ENCODE results near the gene SEC61B. TPM values are rescaled to one million over a fixed set of nuclear protein-coding genes. Genes with fewer than 3 reads are reported as not detected.
"Not testable (repeated sequence)": the region's sequence is repeated elsewhere in the genome, so short reads cannot be mapped to it uniquely, and the experiment has no call there.

The SEC61B gene
- total and polyA plus RNA-seq, 10 of the 15 experiments (the other 5 are each of a cell fraction or from before 2014, with no cell fraction given), result 108 to 747 (median 301) TPM

DNA sequence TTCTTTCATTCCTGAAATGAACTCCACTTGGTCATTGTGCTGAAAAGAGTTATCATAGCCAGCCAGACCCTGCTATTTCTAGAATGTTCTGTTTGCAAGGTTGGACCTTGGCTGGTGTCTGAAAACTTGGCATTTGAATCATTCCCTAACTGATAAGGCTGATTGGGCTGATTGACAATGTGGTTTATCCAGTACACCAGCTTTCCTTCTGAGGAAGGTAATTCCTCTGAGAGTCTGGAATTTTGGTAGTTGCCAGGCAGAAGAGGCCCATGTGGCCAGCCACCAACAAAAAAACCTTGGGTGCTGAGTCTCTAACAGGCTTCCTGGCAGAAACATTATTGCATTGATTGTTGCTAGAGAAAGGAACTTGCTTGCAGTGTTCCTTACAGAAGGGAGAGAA lies 15.3 kb downstream of the SEC61B start:
- CTCF ChIA-PET, result interaction anchor here (1.3 to 2.4 kb wide), 2 partner anchors 8 to 587 kb away, joined by 3 to 8 read pairs; no protein-coding TSS in a partner anchor
- SMC1A ChIA-PET (ENCODE audit: uncharacterized antibody, unreplicated experiment), result interaction anchor here (1.1 to 9.0 kb wide), 6 partner anchors 9 to 73 kb away, joined by 3 to 143 read pairs (median 6); no protein-coding TSS in a partner anchor
- H3K4me3 ChIP-seq, result no peak overlapping the region; the same call in 1 of the 2 replicates
- no peaks in the 10 kb centered on the region for H4K20me1 ChIP-seq (ENCODE audit: control insufficient read depth, insufficient read depth)
- no peak for TF ChIP-seq SREBF1 (IDR thresholded peaks at IDR 0.05; ENCODE audit: low read length)
- TF ChIP-seq GATAD2B (conservative IDR thresholded peaks at IDR 0.05; ENCODE audit: low read depth), result 0 out of 2 replicates have a peak, but pooled peaks have one; percentile 8
- TF ChIP-seq HCFC1 (IDR thresholded peaks at IDR 0.05; ENCODE audit: low read length), result no peak
- H3K36me3 ChIP-seq (ENCODE audit: control insufficient read depth in 2 of 2, insufficient read depth in 2 of 2, low read length in 1 of 2), result peaks cover 0 to 3% of the 10 kb centered on the region in 2 experiments; a peak in 2 of 4 replicates
- no TSS peak for BruUV-seq (replicated peaks)
- no peaks in the 10 kb centered on the region for H3K27me3 ChIP-seq (replicated peaks in 1 of 2; ENCODE audit: control insufficient read depth in 2 of 2, insufficient read depth in 2 of 2, low read length in 1 of 2)
- no peak for ATAC-seq
- RAD21 ChIA-PET (ENCODE audit: unreplicated experiment), result interaction anchor here (6.4 to 7.5 kb wide), 2 partner anchors 9 to 16 kb away, joined by 50 to 87 read pairs; no protein-coding TSS in a partner anchor
- DNase-seq (ENCODE audit: low read depth, low spot score), result no peak
- in situ Hi-C loops (cut with MboI), result no loop called here
- no peaks in the 10 kb centered on the region; the same call in 1 of the 2 replicates for H3K79me2 ChIP-seq (ENCODE audit: control insufficient read depth, insufficient read depth, low read length)
- FAIRE-seq, result no peak
- H3K9me3 ChIP-seq (replicated peaks; ENCODE audit: control insufficient read depth, insufficient read depth, low read length), result peaks cover 7% of the 10 kb centered on the region; the same call in 2 of the 3 replicates
- peak overlapping the region; percentile 93 for H3K4me2 ChIP-seq (ENCODE audit: control insufficient read depth, insufficient read depth)
- H3K4me1 ChIP-seq (ENCODE audit: control insufficient read depth, insufficient read depth, low read length), result peaks cover 43% of the 10 kb centered on the region
- H3K9ac ChIP-seq (ENCODE audit: control insufficient read depth, insufficient read depth, low read length), result peak overlapping the region; percentile 10; the same call in 1 of the 2 replicates
- intact Hi-C loops (cut with micrococcal nuclease; ENCODE audit: unreplicated experiment), result loop anchor here (5.0 kb wide), 1 partner anchor 55 kb away; no protein-coding TSS in a partner anchor
- no peak overlapping the region for H2AFZ ChIP-seq (ENCODE audit: control insufficient read depth, low read depth, low read length)
- POLR2A ChIA-PET, result interaction anchor here (0.8 to 2.5 kb wide), 2 partner anchors 8 to 15 kb away, joined by 3 to 7 read pairs; no protein-coding TSS in a partner anchor
- peak overlapping the region; percentile 94 for H3K27ac ChIP-seq (ENCODE audit: control insufficient read depth, insufficient read depth)

GRCh38 chr9:99237849-99238248 lies 15.8 kb downstream of the SEC61B start:
- RAD21 ChIA-PET (ENCODE audit: unreplicated experiment), result interaction anchor here (2.1 to 7.5 kb wide), 2 partner anchors 9 to 27 kb away, joined by 5 to 87 read pairs; no protein-coding TSS in a partner anchor
- CTCF ChIA-PET, result interaction anchor here (1.0 kb wide), 1 partner anchor 16 kb away, joined by 3 read pairs; no protein-coding TSS in a partner anchor
- H3K9me3 ChIP-seq (replicated peaks; ENCODE audit: control insufficient read depth, insufficient read depth, low read length); DNase-seq (ENCODE audit: low read depth, low spot score); H3K4me2 ChIP-seq (ENCODE audit: control insufficient read depth, insufficient read depth); FAIRE-seq; H3K79me2 ChIP-seq (ENCODE audit: control insufficient read depth, insufficient read depth, low read length); in situ Hi-C loops (cut with MboI); H2AFZ ChIP-seq (ENCODE audit: control insufficient read depth, low read depth, low read length); H3K4me3 ChIP-seq; ATAC-seq; H3K9ac ChIP-seq (ENCODE audit: control insufficient read depth, insufficient read depth, low read length); BruUV-seq (replicated peaks); H3K27me3 ChIP-seq (replicated peaks in 1 of 2; ENCODE audit: control insufficient read depth in 2 of 2, insufficient read depth in 2 of 2, low read length in 1 of 2); H3K36me3 ChIP-seq (ENCODE audit: control insufficient read depth in 2 of 2, insufficient read depth in 2 of 2, low read length in 1 of 2); H4K20me1 ChIP-seq (ENCODE audit: control insufficient read depth, insufficient read depth): not testable (repeated sequence)
- SMC1A ChIA-PET (ENCODE audit: uncharacterized antibody, unreplicated experiment), result interaction anchor here (0.9 to 9.0 kb wide), 4 partner anchors 9 to 36 kb away, joined by 4 to 143 read pairs (median 10); no protein-coding TSS in a partner anchor
- intact Hi-C loops (cut with micrococcal nuclease; ENCODE audit: unreplicated experiment), result loop anchor here (5.0 kb wide), 1 partner anchor 56 kb away; no protein-coding TSS in a partner anchor
- POLR2A ChIA-PET, result interaction anchor here (0.6 to 1.1 kb wide), 2 partner anchors 16 to 53 kb away, joined by 3 to 5 read pairs; no protein-coding TSS in a partner anchor
- Histone ChIP-seq H3K4me1 (ENCODE audit: control insufficient read depth, insufficient read depth, low read length) (peaks cover 44% of the 10 kb centered on the region), H3K27ac (ENCODE audit: control insufficient read depth, insufficient read depth) (peak overlapping the region; percentile 94)
- WGBS (ENCODE audit: insufficient coverage, insufficient replicate concordance, low lambda C conversion rate, missing lambda C conversion rate), result over 99% methylated on average over 4 of the region's 4 CpGs

Measured in GM12878 (cell line).